ENCODE data around the gene KCNAB1.

KCNAB1 gene

DNA sequence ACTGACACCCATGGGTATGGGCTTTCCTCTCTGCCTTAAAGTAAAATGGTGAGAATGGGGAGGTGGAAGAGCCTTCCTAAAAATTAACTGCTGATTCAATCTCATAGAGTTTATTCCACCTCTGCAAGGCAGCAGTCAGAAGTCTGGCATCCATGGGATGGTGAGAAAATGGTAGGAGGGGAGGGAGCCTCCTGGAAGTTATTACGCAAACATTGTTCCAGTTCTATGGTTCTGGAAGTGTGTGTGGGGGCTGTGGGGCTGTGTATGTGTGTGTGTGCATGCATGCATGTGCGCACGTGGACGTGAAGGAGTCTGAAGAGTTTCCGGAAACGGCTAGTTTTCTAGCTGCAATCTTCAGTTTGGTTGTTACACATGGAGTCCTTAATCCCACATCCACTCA is 177.6 kb downstream of the KCNAB1 start:
- Histone ChIP-seq H3K9me3 (ENCODE audit: insufficient read depth, low read length) (no peaks in the 10 kb centered on the region), H3K4me3 (ENCODE audit: insufficient read length, low read depth) (no peak overlapping the region), H3K9ac (ENCODE audit: insufficient read length, low read depth) (no peak overlapping the region), H3K36me3 (ENCODE audit: insufficient read depth, insufficient read length, low read length) (no peaks in the 10 kb centered on the region), H3K4me1 (ENCODE audit: insufficient read depth, insufficient read length) (no peaks in the 10 kb centered on the region), H3K27me3 (ENCODE audit: insufficient read depth, insufficient read length) (peaks cover 12% of the 10 kb centered on the region)
- TF ChIP-seq SUZ12 (IDR thresholded peaks at IDR 0.05; ENCODE audit: extremely low read depth, insufficient read depth, insufficient read length) (no peak), YY1 (IDR thresholded peaks at IDR 0.05; ENCODE audit: insufficient read depth, insufficient read length) (no peak), ZNF274 (IDR thresholded peaks at IDR 0.05; ENCODE audit: low read depth, low read length) (no peak)
- no peak for DNase-seq (ENCODE audit: low read depth, low spot score)

- H3K4me1 ChIP-seq (ENCODE audit: insufficient read depth, insufficient read length), result no peaks in the 10 kb centered on the region
- H3K36me3 ChIP-seq (ENCODE audit: insufficient read depth, insufficient read length, low read length), result no peaks in the 10 kb centered on the region
- no peaks in the 10 kb centered on the region for H3K9me3 ChIP-seq (ENCODE audit: insufficient read depth, low read length)
- no peak overlapping the region for H3K4me3 ChIP-seq (ENCODE audit: insufficient read length, low read depth)
- TF ChIP-seq SUZ12 (IDR thresholded peaks at IDR 0.05; ENCODE audit: extremely low read depth, insufficient read depth, insufficient read length) (no peak), YY1 (IDR thresholded peaks at IDR 0.05; ENCODE audit: insufficient read depth, insufficient read length) (no peak), ZNF274 (IDR thresholded peaks at IDR 0.05; ENCODE audit: low read depth, low read length) (no peak)
- H3K9ac ChIP-seq (ENCODE audit: insufficient read length, low read depth), result no peak overlapping the region
- no peak for DNase-seq (ENCODE audit: low read depth, low spot score)
- H3K27me3 ChIP-seq (ENCODE audit: insufficient read depth, insufficient read length), result peaks cover 3% of the 10 kb centered on the region
Measured at GRCh38 chr3:156298938-156299337, 178.6 kb downstream of the KCNAB1 start.

DNA sequence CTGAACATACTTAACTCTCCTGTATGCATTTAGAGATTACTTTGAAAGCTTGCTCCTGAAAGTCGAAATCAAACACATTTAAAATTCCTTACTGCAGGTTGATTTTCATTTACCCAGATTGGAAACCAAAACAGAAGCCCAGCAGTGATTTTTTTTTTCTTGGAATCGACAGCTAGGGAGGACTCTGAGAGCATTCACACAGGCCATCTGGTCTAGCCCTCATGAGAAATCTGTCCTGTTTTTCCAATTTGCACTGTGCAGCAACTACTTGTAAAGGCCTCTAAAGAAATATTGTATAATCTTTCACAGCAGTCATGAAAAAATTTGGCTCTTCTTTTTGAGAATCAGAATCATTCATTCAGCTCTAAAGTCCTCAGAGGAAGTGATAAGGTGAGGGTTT is 179.2 kb downstream of the KCNAB1 start:
- TF ChIP-seq ZNF274 (IDR thresholded peaks at IDR 0.05; ENCODE audit: low read depth, low read length) (no peak), SUZ12 (IDR thresholded peaks at IDR 0.05; ENCODE audit: extremely low read depth, insufficient read depth, insufficient read length) (no peak), YY1 (IDR thresholded peaks at IDR 0.05; ENCODE audit: insufficient read depth, insufficient read length) (no peak)
- DNase-seq (ENCODE audit: low read depth, low spot score), result no peak
- Histone ChIP-seq H3K9me3 (ENCODE audit: insufficient read depth, low read length) (no peaks in the 10 kb centered on the region), H3K36me3 (ENCODE audit: insufficient read depth, insufficient read length, low read length) (no peaks in the 10 kb centered on the region), H3K9ac (ENCODE audit: insufficient read length, low read depth) (no peak overlapping the region), H3K4me1 (ENCODE audit: insufficient read depth, insufficient read length) (no peaks in the 10 kb centered on the region), H3K27me3 (ENCODE audit: insufficient read depth, insufficient read length) (no peaks in the 10 kb centered on the region), H3K4me3 (ENCODE audit: insufficient read length, low read depth) (no peak overlapping the region)

- H3K4me1 ChIP-seq (ENCODE audit: insufficient read depth, insufficient read length), result no peaks in the 10 kb centered on the region
- no peak for TF ChIP-seq YY1 (IDR thresholded peaks at IDR 0.05; ENCODE audit: insufficient read depth, insufficient read length)
- TF ChIP-seq ZNF274 (IDR thresholded peaks at IDR 0.05; ENCODE audit: low read depth, low read length), result no peak
- no peak for TF ChIP-seq SUZ12 (IDR thresholded peaks at IDR 0.05; ENCODE audit: extremely low read depth, insufficient read depth, insufficient read length)
- H3K27me3 ChIP-seq (ENCODE audit: insufficient read depth, insufficient read length), result no peaks in the 10 kb centered on the region
- H3K9ac ChIP-seq (ENCODE audit: insufficient read length, low read depth), result no peak overlapping the region
- no peaks in the 10 kb centered on the region for H3K36me3 ChIP-seq (ENCODE audit: insufficient read depth, insufficient read length, low read length)
- H3K9me3 ChIP-seq (ENCODE audit: insufficient read depth, low read length), result no peaks in the 10 kb centered on the region
- no peak overlapping the region for H3K4me3 ChIP-seq (ENCODE audit: insufficient read length, low read depth)
- no peak for DNase-seq (ENCODE audit: low read depth, low spot score)
Measured at GRCh38 chr3:156300371-156300770, 180.0 kb downstream of the KCNAB1 start.

DNA sequence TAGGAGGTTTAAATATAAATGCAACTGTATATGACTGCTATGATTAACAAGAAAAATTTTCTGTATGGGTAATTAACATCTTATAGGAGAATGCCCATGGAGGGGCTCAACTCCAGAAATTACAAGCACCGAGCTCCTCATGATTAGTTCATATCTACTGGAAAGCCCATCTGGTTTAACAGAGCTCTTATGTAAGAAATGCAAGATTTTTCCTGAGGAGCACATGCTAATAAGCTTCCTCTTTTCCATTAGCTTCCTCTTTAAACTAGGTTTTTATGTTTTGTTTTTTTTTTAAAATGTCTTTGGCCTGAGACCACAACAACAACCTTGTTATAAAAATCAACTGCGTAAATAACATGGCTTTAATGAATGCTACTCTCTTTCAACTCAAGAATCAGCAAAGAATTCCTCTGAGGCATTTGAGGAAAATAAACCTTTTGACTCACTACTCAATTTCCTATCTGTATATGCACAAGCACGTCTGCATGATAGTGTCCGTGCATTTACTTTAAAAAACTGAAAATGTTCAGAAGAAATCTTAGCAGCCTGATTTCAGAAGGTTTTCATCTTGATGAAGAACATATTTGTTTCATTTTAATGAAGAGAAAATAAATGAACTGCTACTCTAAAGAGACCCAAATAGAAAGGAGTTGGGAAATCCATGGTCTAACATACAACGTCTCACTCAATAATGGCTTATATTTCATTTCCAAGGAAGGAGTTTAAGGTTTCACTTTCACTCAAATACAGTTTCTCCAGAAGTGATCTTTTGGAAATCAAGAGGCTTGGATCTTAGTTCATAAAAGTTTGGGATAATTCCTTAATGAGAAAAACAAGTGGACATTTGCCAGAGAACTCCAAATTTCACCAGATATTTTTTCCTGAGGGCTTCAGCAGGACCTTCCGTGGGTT is 180.8 kb downstream of the KCNAB1 start:
- TF ChIP-seq ZNF274 (IDR thresholded peaks at IDR 0.05; ENCODE audit: low read depth, low read length) (no peak), YY1 (IDR thresholded peaks at IDR 0.05; ENCODE audit: insufficient read depth, insufficient read length) (no peak), SUZ12 (IDR thresholded peaks at IDR 0.05; ENCODE audit: extremely low read depth, insufficient read depth, insufficient read length) (no peak)
- no peak overlapping the region for H3K4me3 ChIP-seq (ENCODE audit: insufficient read length, low read depth)
- H3K9me3 ChIP-seq (ENCODE audit: insufficient read depth, low read length), result no peaks in the 10 kb centered on the region
- H3K27me3 ChIP-seq (ENCODE audit: insufficient read depth, insufficient read length), result no peaks in the 10 kb centered on the region
- no peaks in the 10 kb centered on the region for H3K4me1 ChIP-seq (ENCODE audit: insufficient read depth, insufficient read length)
- H3K9ac ChIP-seq (ENCODE audit: insufficient read length, low read depth), result no peak overlapping the region
- DNase-seq (ENCODE audit: low read depth, low spot score), result no peak
- H3K36me3 ChIP-seq (ENCODE audit: insufficient read depth, insufficient read length, low read length), result no peaks in the 10 kb centered on the region

DNA sequence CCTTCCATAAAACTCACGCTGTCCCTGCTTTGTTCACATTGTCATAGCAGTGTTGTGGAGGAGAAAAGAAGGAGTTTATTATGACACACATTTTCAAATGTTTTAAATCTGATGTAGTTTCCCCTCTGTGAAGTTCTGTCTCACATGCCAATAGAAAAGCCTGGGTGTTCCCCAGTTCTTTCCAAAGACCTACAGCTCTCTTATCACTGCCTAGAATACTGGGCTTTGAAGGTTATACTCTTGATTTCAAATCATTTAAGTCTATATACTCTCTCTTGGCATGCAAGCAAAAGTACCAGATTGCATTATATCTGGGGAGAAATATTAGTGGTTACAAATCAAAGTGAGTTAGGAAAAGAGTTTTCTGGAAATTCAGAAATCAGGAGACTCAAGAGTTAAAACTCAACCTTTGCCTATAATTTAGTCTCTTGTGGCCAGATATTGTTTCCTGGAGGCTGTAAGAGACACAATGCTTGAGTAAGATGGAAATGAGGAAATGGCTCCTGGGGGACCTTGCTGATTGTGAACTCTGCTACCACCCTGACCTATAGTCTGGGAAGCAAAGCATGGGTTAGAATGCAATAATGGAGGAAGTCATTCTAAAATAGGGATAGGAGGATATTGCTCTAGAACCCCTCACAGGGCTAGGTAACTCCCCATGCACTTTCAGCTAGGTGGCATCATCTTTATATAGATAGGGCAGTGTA is 182.8 kb downstream of the KCNAB1 start:
- Histone ChIP-seq H3K4me3 (ENCODE audit: insufficient read length, low read depth) (no peak overlapping the region), H3K36me3 (ENCODE audit: insufficient read depth, insufficient read length, low read length) (no peaks in the 10 kb centered on the region), H3K27me3 (ENCODE audit: insufficient read depth, insufficient read length) (no peaks in the 10 kb centered on the region), H3K9me3 (ENCODE audit: insufficient read depth, low read length) (no peaks in the 10 kb centered on the region), H3K4me1 (ENCODE audit: insufficient read depth, insufficient read length) (no peaks in the 10 kb centered on the region), H3K9ac (ENCODE audit: insufficient read length, low read depth) (no peak overlapping the region)
- DNase-seq (ENCODE audit: low read depth, low spot score), result no peak
- TF ChIP-seq ZNF274 (IDR thresholded peaks at IDR 0.05; ENCODE audit: low read depth, low read length), result no peak
- TF ChIP-seq SUZ12 (IDR thresholded peaks at IDR 0.05; ENCODE audit: extremely low read depth, insufficient read depth, insufficient read length), result no peak
- no peak for TF ChIP-seq YY1 (IDR thresholded peaks at IDR 0.05; ENCODE audit: insufficient read depth, insufficient read length)

GRCh38 chr3:156304406-156304805 is 184.0 kb downstream of the KCNAB1 start:
- DNase-seq (ENCODE audit: low read depth, low spot score), result no peak
- Histone ChIP-seq H3K4me3 (ENCODE audit: insufficient read length, low read depth) (no peak overlapping the region), H3K27me3 (ENCODE audit: insufficient read depth, insufficient read length) (no peaks in the 10 kb centered on the region), H3K4me1 (ENCODE audit: insufficient read depth, insufficient read length) (no peaks in the 10 kb centered on the region), H3K9me3 (ENCODE audit: insufficient read depth, low read length) (no peaks in the 10 kb centered on the region), H3K9ac (ENCODE audit: insufficient read length, low read depth) (no peak overlapping the region), H3K36me3 (ENCODE audit: insufficient read depth, insufficient read length, low read length) (no peaks in the 10 kb centered on the region)
- TF ChIP-seq SUZ12 (IDR thresholded peaks at IDR 0.05; ENCODE audit: extremely low read depth, insufficient read depth, insufficient read length) (no peak), YY1 (IDR thresholded peaks at IDR 0.05; ENCODE audit: insufficient read depth, insufficient read length) (no peak), ZNF274 (IDR thresholded peaks at IDR 0.05; ENCODE audit: low read depth, low read length) (no peak)

All from NT2/D1 (cell line).